K562 (cell line): ENCODE data around the gene MRPL40.

ENCODE experiments used
- JUNB ChIP-seq: fragments of 450-650 bp; formaldehyde crosslinking; conservative IDR thresholded peaks from 2 replicates; pipeline ENCODE4 v1.4.0; 2020; ENCODE audit warnings: mild to moderate bottlenecking
- JUND ChIP-seq, 2 experiments: IDR thresholded peaks; 2 replicates in 1 of 2; 3 replicates in 1 of 2; pipeline ENCODE4 v1.6.1; 2011; ENCODE audit warnings: borderline replicate concordance in 2 of 2, low read depth in 2 of 2, low read length in 2 of 2, improper control_type of control experiment in 1 of 2, missing biosample characterization in 1 of 2, missing genetic modification characterization in 1 of 2, missing genetic modification reagents in 1 of 2
- NFIX ChIP-seq: fragments of 250-450 bp; sonication (Bioruptor Pico); IDR thresholded peaks from 2 replicates; pipeline ENCODE4 v1.4.0; 2020; ENCODE audit warnings: low read depth, mild to moderate bottlenecking, moderate library complexity
- POLR2A ChIP-seq: fragments of 450-650 bp; conservative IDR thresholded peaks from 2 replicates; pipeline ENCODE4 v1.6.1; 2016
- SRSF9 ChIP-seq: fragments of 200-400 bp; formaldehyde crosslinking; IDR thresholded peaks from 2 replicates; pipeline ENCODE4 v1.6.1; 2017; ENCODE audit warnings: low read depth, low read length, borderline replicate concordance
- TEAD4 ChIP-seq, 2 experiments: sonication (generic) in 1 of 2; formaldehyde crosslinking in 1 of 2; IDR thresholded peaks; 2 replicates each; pipeline versions ENCODE4 v1.6.1 to v1.8.0; 2012 to 2022; ENCODE audit warnings: borderline replicate concordance in 1 of 2, inconsistent platforms in 1 of 2, low read length in 1 of 2, mild to moderate bottlenecking in 1 of 2, missing genetic modification reagents in 1 of 2
- TF ChIP-seq, protein P1 (sequence below): IDR thresholded peaks from 3 replicates; pipeline ENCODE4 v1.6.1; 2011; ENCODE audit warnings: borderline replicate concordance, mild to moderate bottlenecking; ENCODE audit not compliant: insufficient read length, insufficient read depth
- TF ChIP-seq, protein P2 (sequence below): fragments of 200-600 bp; sonication (generic); IDR thresholded peaks from one replicate; pipeline ENCODE4 v1.6.1; 2012; ENCODE audit warnings: mild to moderate bottlenecking, low read depth, low read length, inconsistent platforms
- TF ChIP-seq, protein P3 (sequence below), 2 experiments: IDR thresholded peaks; 2 replicates each; pipeline ENCODE4 v1.6.1; 2011; ENCODE audit warnings: borderline replicate concordance in 1 of 2, control low read depth in 1 of 2, low read depth in 1 of 2, low read length in 1 of 2, mild to moderate bottlenecking in 1 of 2, mixed read lengths in 1 of 2, moderate library complexity in 1 of 2; ENCODE audit not compliant: insufficient read depth in 1 of 2, insufficient read length in 1 of 2, poor library complexity in 1 of 2, severe bottlenecking in 1 of 2; ENCODE audit errors: extremely low read depth in 1 of 2

DNA sequence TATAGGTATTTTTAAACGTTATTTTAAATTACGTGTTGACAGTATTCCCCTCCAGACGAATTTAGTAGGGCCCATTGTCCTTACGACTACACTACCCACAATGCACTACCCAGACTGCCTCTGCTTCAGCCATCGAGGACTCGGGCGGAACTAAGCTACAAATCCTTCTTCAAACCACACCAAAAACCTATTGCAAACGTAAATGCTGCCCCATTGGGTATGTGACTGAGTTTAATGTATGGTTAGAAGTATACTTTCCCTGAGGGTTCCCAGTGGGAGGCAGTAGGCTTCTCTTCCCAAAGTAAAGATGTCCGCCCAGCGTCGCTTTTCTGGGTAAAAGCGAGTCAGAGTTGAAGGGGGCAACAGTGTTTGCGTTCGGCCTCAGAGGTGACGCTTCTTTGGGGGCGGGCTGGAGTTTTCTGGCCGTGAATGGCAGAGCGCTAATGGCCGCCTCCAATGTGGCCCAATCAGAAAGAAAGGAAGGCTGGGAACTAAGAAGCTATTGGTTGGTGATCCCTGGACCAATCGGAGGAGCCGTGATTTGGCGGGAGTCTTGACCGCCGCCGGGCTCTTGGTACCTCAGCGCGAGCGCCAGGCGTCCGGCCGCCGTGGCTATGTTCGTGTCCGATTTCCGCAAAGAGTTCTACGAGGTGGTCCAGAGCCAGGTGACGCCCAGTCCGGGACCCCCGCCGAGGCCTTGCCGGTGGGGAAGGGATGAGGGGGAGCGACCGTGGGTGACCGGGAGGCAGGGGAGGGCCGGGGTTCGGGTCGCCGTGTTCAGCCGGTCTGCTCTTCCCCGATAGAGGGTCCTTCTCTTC is 47.2 kb downstream of the MRPL40 start, which contains the start of gene CDC45:
- TF ChIP-seq NFIX = no peak; the same call in 1 of the 2 replicates
- TF ChIP-seq, protein P1, sequence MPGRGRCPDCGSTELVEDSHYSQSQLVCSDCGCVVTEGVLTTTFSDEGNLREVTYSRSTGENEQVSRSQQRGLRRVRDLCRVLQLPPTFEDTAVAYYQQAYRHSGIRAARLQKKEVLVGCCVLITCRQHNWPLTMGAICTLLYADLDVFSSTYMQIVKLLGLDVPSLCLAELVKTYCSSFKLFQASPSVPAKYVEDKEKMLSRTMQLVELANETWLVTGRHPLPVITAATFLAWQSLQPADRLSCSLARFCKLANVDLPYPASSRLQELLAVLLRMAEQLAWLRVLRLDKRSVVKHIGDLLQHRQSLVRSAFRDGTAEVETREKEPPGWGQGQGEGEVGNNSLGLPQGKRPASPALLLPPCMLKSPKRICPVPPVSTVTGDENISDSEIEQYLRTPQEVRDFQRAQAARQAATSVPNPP = no peak
- peak; percentile 52; the same call in 1 of the 2 replicates for TF ChIP-seq JUNB (CRISPR knock-in tag)
- TF ChIP-seq TEAD4 (IDR thresholded peaks at IDR 0.05; ENCODE audit: low read length) = no peak
- TF ChIP-seq TEAD4 (CRISPR knock-in tag; IDR thresholded peaks at IDR 0.05; ENCODE audit: borderline replicate concordance) = no peak
- TF ChIP-seq, protein P2, sequence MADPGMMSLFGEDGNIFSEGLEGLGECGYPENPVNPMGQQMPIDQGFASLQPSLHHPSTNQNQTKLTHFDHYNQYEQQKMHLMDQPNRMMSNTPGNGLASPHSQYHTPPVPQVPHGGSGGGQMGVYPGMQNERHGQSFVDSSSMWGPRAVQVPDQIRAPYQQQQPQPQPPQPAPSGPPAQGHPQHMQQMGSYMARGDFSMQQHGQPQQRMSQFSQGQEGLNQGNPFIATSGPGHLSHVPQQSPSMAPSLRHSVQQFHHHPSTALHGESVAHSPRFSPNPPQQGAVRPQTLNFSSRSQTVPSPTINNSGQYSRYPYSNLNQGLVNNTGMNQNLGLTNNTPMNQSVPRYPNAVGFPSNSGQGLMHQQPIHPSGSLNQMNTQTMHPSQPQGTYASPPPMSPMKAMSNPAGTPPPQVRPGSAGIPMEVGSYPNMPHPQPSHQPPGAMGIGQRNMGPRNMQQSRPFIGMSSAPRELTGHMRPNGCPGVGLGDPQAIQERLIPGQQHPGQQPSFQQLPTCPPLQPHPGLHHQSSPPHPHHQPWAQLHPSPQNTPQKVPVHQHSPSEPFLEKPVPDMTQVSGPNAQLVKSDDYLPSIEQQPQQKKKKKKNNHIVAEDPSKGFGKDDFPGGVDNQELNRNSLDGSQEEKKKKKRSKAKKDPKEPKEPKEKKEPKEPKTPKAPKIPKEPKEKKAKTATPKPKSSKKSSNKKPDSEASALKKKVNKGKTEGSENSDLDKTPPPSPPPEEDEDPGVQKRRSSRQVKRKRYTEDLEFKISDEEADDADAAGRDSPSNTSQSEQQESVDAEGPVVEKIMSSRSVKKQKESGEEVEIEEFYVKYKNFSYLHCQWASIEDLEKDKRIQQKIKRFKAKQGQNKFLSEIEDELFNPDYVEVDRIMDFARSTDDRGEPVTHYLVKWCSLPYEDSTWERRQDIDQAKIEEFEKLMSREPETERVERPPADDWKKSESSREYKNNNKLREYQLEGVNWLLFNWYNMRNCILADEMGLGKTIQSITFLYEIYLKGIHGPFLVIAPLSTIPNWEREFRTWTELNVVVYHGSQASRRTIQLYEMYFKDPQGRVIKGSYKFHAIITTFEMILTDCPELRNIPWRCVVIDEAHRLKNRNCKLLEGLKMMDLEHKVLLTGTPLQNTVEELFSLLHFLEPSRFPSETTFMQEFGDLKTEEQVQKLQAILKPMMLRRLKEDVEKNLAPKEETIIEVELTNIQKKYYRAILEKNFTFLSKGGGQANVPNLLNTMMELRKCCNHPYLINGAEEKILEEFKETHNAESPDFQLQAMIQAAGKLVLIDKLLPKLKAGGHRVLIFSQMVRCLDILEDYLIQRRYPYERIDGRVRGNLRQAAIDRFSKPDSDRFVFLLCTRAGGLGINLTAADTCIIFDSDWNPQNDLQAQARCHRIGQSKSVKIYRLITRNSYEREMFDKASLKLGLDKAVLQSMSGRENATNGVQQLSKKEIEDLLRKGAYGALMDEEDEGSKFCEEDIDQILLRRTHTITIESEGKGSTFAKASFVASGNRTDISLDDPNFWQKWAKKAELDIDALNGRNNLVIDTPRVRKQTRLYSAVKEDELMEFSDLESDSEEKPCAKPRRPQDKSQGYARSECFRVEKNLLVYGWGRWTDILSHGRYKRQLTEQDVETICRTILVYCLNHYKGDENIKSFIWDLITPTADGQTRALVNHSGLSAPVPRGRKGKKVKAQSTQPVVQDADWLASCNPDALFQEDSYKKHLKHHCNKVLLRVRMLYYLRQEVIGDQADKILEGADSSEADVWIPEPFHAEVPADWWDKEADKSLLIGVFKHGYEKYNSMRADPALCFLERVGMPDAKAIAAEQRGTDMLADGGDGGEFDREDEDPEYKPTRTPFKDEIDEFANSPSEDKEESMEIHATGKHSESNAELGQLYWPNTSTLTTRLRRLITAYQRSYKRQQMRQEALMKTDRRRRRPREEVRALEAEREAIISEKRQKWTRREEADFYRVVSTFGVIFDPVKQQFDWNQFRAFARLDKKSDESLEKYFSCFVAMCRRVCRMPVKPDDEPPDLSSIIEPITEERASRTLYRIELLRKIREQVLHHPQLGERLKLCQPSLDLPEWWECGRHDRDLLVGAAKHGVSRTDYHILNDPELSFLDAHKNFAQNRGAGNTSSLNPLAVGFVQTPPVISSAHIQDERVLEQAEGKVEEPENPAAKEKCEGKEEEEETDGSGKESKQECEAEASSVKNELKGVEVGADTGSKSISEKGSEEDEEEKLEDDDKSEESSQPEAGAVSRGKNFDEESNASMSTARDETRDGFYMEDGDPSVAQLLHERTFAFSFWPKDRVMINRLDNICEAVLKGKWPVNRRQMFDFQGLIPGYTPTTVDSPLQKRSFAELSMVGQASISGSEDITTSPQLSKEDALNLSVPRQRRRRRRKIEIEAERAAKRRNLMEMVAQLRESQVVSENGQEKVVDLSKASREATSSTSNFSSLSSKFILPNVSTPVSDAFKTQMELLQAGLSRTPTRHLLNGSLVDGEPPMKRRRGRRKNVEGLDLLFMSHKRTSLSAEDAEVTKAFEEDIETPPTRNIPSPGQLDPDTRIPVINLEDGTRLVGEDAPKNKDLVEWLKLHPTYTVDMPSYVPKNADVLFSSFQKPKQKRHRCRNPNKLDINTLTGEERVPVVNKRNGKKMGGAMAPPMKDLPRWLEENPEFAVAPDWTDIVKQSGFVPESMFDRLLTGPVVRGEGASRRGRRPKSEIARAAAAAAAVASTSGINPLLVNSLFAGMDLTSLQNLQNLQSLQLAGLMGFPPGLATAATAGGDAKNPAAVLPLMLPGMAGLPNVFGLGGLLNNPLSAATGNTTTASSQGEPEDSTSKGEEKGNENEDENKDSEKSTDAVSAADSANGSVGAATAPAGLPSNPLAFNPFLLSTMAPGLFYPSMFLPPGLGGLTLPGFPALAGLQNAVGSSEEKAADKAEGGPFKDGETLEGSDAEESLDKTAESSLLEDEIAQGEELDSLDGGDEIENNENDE = peak; percentile 59
- TF ChIP-seq, protein P3, sequence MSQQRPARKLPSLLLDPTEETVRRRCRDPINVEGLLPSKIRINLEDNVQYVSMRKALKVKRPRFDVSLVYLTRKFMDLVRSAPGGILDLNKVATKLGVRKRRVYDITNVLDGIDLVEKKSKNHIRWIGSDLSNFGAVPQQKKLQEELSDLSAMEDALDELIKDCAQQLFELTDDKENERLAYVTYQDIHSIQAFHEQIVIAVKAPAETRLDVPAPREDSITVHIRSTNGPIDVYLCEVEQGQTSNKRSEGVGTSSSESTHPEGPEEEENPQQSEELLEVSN (IDR thresholded peaks at IDR 0.05; ENCODE audit: borderline replicate concordance in 1 of 2, extremely low read depth in 1 of 2, insufficient read depth in 1 of 2, insufficient read length in 1 of 2, low read depth in 1 of 2, low read length in 1 of 2, poor library complexity in 1 of 2, severe bottlenecking in 1 of 2) = peak in 1 of 2 experiments; percentile 99
- peak; percentile 75 for TF ChIP-seq JUND (IDR thresholded peaks at IDR 0.05; ENCODE audit: borderline replicate concordance, low read depth, low read length)
- no peak for TF ChIP-seq JUND (tag; IDR thresholded peaks at IDR 0.05; ENCODE audit: borderline replicate concordance, low read depth, low read length)
- TF ChIP-seq SRSF9 = no peak
- TF ChIP-seq POLR2A = no peak
